Measurements from ENCODE around the gene MCTP2. TPM values are rescaled to one million over a fixed set of nuclear protein-coding genes. Genes with fewer than 3 reads are reported as not detected.

MCTP2 gene
- total and polyA plus RNA-seq, 9 donors: 0.33 to 1.7 (median 0.61) TPM

DNA sequence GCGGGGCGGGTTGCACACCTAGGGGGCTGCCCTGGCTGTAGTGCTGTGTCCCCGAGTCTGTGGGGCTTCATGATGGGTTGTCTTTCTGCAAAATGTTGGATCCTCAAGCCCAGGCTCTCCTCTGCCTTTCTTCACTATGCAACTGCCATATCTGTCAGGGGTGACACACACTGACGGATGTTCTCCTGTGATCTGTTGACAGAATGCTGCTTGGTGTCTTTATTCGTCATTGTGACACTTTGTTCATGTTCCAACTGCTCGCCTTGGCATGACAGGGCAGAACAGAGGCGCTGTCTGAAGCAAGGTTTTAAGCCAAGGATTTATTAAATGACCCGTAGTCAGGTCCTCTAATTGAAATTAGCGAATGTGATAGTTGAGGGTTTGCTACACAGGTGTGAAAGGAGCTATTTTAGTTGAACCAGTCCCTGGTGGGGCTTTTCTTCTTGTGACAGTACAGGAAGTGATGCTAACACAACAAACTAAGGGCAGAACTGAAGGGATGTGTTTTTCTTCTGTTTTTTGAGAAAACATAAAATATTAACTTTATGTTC lies 173.4 kb downstream of the MCTP2 start:
- no peaks in the 10 kb centered on the region for H3K36me3 ChIP-seq (ENCODE audit: control insufficient read depth, insufficient read depth, low read length)
- 90% methylated on average over 6 of the region's 9 CpGs for WGBS (ENCODE audit: insufficient coverage)
- no peak overlapping the region for H3K27ac ChIP-seq (ENCODE audit: low read length)
- no peaks in the 10 kb centered on the region for H3K27me3 ChIP-seq (ENCODE audit: control insufficient read depth, insufficient read depth, low read length)
- no peak overlapping the region for H3K4me3 ChIP-seq (ENCODE audit: low read length)
- H3K9me3 ChIP-seq (replicated peaks; ENCODE audit: control insufficient read depth, low read depth, low read length): no peaks in the 10 kb centered on the region
- H3K4me1 ChIP-seq (ENCODE audit: control insufficient read depth, insufficient read depth, low read length): no peaks in the 10 kb centered on the region
- DNase-seq: no peak

DNA sequence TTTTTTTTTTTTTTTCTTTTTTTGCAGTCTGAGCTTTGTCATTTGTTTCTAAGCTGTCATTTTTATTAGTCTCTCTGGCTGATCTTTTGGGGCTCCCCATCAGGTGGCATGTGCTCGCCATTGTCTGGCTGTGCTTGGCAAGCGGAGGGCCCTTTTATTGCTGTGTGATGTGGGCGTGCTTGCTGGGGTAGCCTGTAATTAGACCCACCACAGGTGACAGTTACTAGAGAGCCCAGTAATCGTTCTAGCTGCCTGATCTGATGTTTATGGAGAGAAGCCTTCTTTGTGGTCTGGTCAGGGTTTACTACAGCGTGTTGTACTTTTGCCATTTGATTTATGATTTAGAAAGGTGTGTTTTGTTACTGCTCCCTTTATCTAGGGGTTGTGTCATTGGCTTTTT lies 179.9 kb downstream of the MCTP2 start:
- H3K27me3 ChIP-seq (ENCODE audit: control insufficient read depth, insufficient read depth, low read length): no peaks in the 10 kb centered on the region
- no peak overlapping the region for H3K4me3 ChIP-seq (ENCODE audit: low read length)
- no peak overlapping the region for H3K27ac ChIP-seq (ENCODE audit: low read length)
- H3K9me3 ChIP-seq (replicated peaks; ENCODE audit: control insufficient read depth, low read depth, low read length): no peaks in the 10 kb centered on the region
- no peak for DNase-seq
- WGBS (ENCODE audit: insufficient coverage): 0% methylated on average over 1 of the region's 5 CpGs
- no peaks in the 10 kb centered on the region for H3K4me1 ChIP-seq (ENCODE audit: control insufficient read depth, insufficient read depth, low read length)
- no peaks in the 10 kb centered on the region for H3K36me3 ChIP-seq (ENCODE audit: control insufficient read depth, insufficient read depth, low read length)

DNA sequence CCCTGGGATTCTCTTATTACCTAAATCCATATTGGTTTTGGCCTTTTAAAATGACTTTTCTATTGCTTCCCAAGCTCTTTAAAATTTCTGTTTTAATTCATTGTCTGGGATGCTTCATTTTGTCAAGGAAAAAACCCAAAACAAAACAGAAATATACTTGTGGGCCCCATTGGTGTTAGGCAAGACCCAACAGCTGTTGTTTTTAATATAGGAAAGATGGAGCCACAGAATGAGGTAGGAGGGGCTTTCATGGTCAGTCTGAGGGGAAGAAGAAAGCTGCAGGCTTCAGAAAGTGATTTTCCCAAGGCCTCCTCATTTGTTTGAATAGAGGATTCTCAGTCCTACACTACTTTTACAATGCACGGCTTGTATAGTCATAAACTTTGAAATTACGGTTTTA lies 180.5 kb downstream of the MCTP2 start:
- no peak for DNase-seq
- Histone ChIP-seq H3K27me3 (ENCODE audit: control insufficient read depth, insufficient read depth, low read length) (no peaks in the 10 kb centered on the region), H3K4me1 (ENCODE audit: control insufficient read depth, insufficient read depth, low read length) (no peaks in the 10 kb centered on the region), H3K4me3 (ENCODE audit: low read length) (no peak overlapping the region), H3K9me3 (replicated peaks; ENCODE audit: control insufficient read depth, low read depth, low read length) (no peaks in the 10 kb centered on the region), H3K27ac (ENCODE audit: low read length) (no peak overlapping the region), H3K36me3 (ENCODE audit: control insufficient read depth, insufficient read depth, low read length) (no peaks in the 10 kb centered on the region)
- WGBS (ENCODE audit: insufficient coverage): no CpG with 5 or more reads among the region's 2 CpGs

DNA sequence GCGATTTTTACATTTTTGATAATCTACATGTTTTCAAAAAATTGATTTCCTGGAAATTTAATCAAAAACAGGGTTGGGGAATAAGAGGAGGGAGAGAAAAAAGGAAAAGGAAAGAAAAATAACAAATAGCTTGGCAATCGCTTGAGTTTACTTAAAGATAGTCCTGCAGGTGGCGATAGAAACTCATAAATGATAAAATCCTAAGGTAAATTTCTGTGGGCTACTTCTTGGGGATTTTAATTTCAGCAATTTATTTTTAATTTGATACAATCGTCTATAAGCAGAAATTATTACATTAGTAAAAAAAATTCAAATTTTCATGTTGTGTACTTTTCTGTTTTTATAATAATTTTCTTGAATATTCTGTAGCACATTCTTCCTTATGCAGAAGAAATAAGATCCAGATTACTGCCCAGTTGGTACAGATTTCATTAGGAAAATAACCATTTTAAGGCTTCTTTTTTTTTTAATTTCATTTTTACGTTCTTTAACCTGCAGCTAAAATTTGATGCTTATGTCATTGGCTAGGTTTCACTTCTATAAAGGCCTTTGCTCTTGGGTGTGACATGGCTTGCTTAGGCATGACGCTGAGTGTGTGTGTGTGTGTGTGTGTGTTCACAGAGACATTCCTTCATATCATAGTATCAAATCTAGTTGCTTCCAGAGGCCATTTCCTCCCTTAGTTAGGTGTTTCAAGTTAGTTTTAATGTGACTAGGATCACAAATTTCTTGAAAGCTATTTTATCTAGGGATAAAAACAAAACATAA lies 181.8 kb downstream of the MCTP2 start:
- H3K4me1 ChIP-seq (ENCODE audit: control insufficient read depth, insufficient read depth, low read length): no peaks in the 10 kb centered on the region
- no peaks in the 10 kb centered on the region for H3K9me3 ChIP-seq (replicated peaks; ENCODE audit: control insufficient read depth, low read depth, low read length)
- no peaks in the 10 kb centered on the region for H3K27me3 ChIP-seq (ENCODE audit: control insufficient read depth, insufficient read depth, low read length)
- no peaks in the 10 kb centered on the region for H3K36me3 ChIP-seq (ENCODE audit: control insufficient read depth, insufficient read depth, low read length)
- no peak overlapping the region for H3K27ac ChIP-seq (ENCODE audit: low read length)
- peak; percentile 46 for DNase-seq
- no CpG with 5 or more reads among the region's 6 CpGs for WGBS (ENCODE audit: insufficient coverage)
- H3K4me3 ChIP-seq (ENCODE audit: low read length): no peak overlapping the region

DNA sequence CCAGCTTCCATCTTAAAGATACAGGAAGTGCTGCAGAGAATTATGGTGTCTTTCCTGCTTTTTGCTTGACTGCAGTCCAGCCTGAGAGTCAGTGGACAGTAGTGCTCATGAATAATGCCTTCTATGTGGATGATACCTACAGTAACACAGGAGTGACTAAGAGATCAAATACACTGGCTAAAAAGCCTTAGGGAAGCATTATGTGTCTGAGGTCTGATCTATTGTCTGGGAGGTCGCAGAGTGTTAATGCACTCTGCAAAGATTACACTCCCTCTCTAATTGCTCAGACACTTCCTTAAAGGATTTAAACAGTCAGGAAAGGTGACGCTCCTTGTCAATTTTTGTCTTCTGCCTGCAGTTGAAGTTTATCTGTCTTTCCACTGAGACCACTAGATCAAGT lies 183.6 kb downstream of the MCTP2 start:
- DNase-seq: no peak
- no CpG with 5 or more reads among the region's 2 CpGs for WGBS (ENCODE audit: insufficient coverage)
- H3K4me1 ChIP-seq (ENCODE audit: control insufficient read depth, insufficient read depth, low read length): no peaks in the 10 kb centered on the region
- no peaks in the 10 kb centered on the region for H3K9me3 ChIP-seq (replicated peaks; ENCODE audit: control insufficient read depth, low read depth, low read length)
- H3K27ac ChIP-seq (ENCODE audit: low read length): no peak overlapping the region
- no peaks in the 10 kb centered on the region for H3K36me3 ChIP-seq (ENCODE audit: control insufficient read depth, insufficient read depth, low read length)
- no peaks in the 10 kb centered on the region for H3K27me3 ChIP-seq (ENCODE audit: control insufficient read depth, insufficient read depth, low read length)
- H3K4me3 ChIP-seq (ENCODE audit: low read length): no peak overlapping the region

DNA sequence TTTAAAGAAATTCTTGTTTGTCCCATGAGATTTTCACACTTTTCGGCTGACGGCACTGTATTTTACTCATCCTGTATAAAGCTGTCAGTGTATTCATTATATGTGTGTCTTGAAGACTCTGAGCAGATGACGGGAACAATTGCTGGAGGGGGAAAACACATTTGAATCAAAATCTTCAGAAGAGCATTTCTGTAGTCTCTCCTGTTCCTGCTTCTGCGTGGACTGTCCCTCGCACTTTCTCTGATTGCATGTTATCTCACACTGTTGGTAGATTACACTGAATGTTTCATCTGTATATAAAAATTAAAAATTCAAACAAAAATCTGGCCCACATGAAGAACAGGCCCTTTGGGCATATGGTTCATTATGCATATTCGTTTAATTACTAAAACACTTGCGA lies 184.9 kb downstream of the MCTP2 start:
- WGBS (ENCODE audit: insufficient coverage): no CpG with 5 or more reads among the region's 7 CpGs
- Histone ChIP-seq H3K4me1 (ENCODE audit: control insufficient read depth, insufficient read depth, low read length) (no peaks in the 10 kb centered on the region), H3K9me3 (replicated peaks; ENCODE audit: control insufficient read depth, low read depth, low read length) (no peaks in the 10 kb centered on the region), H3K4me3 (ENCODE audit: low read length) (no peak overlapping the region), H3K27me3 (ENCODE audit: control insufficient read depth, insufficient read depth, low read length) (no peaks in the 10 kb centered on the region), H3K36me3 (ENCODE audit: control insufficient read depth, insufficient read depth, low read length) (no peaks in the 10 kb centered on the region), H3K27ac (ENCODE audit: low read length) (no peak overlapping the region)
- no peak for DNase-seq

DNA sequence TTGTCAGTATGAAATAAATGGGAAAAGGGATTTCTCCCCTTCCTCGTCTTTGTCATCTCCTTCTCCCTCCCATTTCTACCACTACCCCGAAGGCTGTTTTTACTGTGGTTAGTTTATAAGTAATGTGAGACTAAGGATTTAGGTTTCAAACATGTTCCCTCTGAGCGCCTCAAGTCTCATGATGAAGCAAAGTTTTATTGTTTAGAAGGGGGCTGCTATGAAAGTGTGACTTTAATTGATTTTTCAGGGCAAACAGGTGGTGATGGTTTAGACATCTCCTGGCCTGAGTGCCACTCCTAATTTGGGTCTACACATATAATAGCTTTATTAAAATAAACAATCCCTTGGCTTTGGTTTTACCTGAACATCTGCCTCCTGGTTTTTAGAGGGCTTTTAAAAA lies 185.5 kb downstream of the MCTP2 start:
- Histone ChIP-seq H3K27ac (ENCODE audit: low read length) (no peak overlapping the region), H3K36me3 (ENCODE audit: control insufficient read depth, insufficient read depth, low read length) (no peaks in the 10 kb centered on the region), H3K9me3 (replicated peaks; ENCODE audit: control insufficient read depth, low read depth, low read length) (no peaks in the 10 kb centered on the region), H3K4me3 (ENCODE audit: low read length) (no peak overlapping the region), H3K4me1 (ENCODE audit: control insufficient read depth, insufficient read depth, low read length) (no peaks in the 10 kb centered on the region), H3K27me3 (ENCODE audit: control insufficient read depth, insufficient read depth, low read length) (no peaks in the 10 kb centered on the region)
- WGBS (ENCODE audit: insufficient coverage): no CpG with 5 or more reads among the region's 3 CpGs
- DNase-seq: no peak

DNA sequence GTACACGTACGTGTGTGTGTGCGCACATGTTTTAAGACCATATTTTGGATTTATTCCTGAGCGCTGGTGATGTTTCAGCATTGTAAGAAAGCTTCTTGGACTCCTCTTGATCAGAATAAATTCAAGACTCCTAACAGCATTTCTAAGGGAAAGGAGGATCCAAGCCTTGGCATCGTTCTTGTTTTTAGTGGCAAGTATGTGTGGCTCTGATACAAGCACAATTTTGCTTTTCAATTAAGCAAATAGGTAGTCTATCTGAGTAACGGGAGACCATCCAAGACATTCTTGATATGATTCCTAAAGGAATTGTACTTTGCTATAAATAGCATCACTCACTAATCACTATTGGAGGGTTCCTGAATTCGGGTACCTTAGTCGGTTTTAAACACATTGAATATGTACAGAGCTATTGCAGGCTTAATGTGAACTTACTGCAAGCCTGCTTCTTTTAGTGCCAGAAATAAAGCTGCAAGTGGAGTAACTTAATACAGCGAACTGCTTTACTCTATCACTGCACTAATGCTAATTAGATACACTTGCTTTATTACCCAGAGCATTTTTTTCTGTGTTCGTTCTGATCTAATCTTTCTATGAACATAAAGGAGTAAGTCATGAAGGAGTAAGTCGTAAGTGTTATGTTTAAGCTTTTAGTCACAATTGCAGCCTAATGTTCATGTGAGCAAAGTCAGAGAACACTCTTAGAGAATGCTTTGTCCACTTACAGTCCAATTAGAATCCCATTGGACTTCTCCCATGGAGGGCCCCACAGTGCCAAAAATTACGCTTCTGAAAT lies 186.3 kb downstream of the MCTP2 start:
- peak; percentile 30 for DNase-seq
- WGBS (ENCODE audit: insufficient coverage): 81% methylated on average over 3 of the region's 12 CpGs
- Histone ChIP-seq H3K36me3 (ENCODE audit: control insufficient read depth, insufficient read depth, low read length) (no peaks in the 10 kb centered on the region), H3K27me3 (ENCODE audit: control insufficient read depth, insufficient read depth, low read length) (no peaks in the 10 kb centered on the region), H3K9me3 (replicated peaks; ENCODE audit: control insufficient read depth, low read depth, low read length) (no peaks in the 10 kb centered on the region), H3K4me3 (ENCODE audit: low read length) (no peak overlapping the region), H3K4me1 (ENCODE audit: control insufficient read depth, insufficient read depth, low read length) (no peaks in the 10 kb centered on the region), H3K27ac (ENCODE audit: low read length) (no peak overlapping the region)

DNA sequence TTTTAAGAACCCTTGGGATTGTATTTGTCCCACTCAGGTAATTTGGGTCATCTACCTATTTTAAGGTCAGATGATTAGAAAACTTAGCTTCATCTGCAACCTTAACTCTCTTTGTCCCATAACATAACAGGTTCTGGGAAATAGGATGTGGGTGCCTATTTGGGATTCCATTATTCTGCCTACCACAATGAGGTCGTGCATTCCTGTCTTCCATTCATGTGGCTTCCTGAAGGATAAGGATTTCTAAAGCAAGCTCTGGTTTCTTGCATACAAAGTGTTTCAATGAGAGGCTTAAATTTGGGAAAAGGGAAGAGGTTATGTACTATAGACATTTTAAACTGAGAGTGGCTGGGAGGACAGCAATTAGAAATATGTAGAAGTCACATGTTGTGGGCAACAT lies 190.3 kb downstream of the MCTP2 start:
- no peaks in the 10 kb centered on the region for H3K9me3 ChIP-seq (replicated peaks; ENCODE audit: control insufficient read depth, low read depth, low read length)
- no peaks in the 10 kb centered on the region for H3K36me3 ChIP-seq (ENCODE audit: control insufficient read depth, insufficient read depth, low read length)
- DNase-seq: no peak
- no peaks in the 10 kb centered on the region for H3K4me1 ChIP-seq (ENCODE audit: control insufficient read depth, insufficient read depth, low read length)
- no peak overlapping the region for H3K4me3 ChIP-seq (ENCODE audit: low read length)
- H3K27ac ChIP-seq (ENCODE audit: low read length): no peak overlapping the region
- no peaks in the 10 kb centered on the region for H3K27me3 ChIP-seq (ENCODE audit: control insufficient read depth, insufficient read depth, low read length)
- 80% methylated on average over 1 of the region's 1 CpG for WGBS (ENCODE audit: insufficient coverage)

DNA sequence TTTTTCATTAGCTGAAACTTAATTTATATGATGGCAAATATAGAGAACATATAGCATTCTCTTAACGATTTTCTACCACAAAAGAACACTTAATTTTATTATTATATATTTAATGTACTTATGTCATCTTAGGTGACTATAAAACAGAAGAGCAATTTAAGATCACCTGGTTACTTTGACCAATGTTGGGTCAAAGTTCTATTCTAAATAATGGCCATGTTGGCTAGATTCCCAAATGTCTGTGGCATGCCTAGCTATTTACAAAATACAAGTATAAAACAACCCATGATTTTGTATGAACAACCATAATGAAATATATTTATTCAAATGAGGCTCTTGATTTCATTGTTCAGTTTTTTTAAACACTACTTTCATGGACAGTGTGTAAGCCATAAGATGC lies 200.9 kb downstream of the MCTP2 start:
- Histone ChIP-seq H3K27ac (ENCODE audit: low read length) (no peak overlapping the region), H3K4me3 (ENCODE audit: low read length) (no peak overlapping the region), H3K4me1 (ENCODE audit: control insufficient read depth, insufficient read depth, low read length) (no peaks in the 10 kb centered on the region), H3K36me3 (ENCODE audit: control insufficient read depth, insufficient read depth, low read length) (no peaks in the 10 kb centered on the region), H3K9me3 (replicated peaks; ENCODE audit: control insufficient read depth, low read depth, low read length) (no peaks in the 10 kb centered on the region), H3K27me3 (ENCODE audit: control insufficient read depth, insufficient read depth, low read length) (no peaks in the 10 kb centered on the region)
- DNase-seq: no peak
- no CpG with 5 or more reads among the region's 1 CpG for WGBS (ENCODE audit: insufficient coverage)

Measured in muscle of leg (tissue), 11 donors.